Breast epithelium (tissue), 4 donors: ENCODE measurements around the gene TMC5. TPM values are rescaled to one million over a fixed set of nuclear protein-coding genes. Genes with fewer than 3 reads are reported as not detected.

ENCODE experiments used
- DNase-seq, 2 donors: peaks; one replicate each; pipeline ENCODE4 v3.0.0-alpha.2; 2019; ENCODE audit warnings: low spot score in 2 of 2
- H3K27ac ChIP-seq, 2 donors: fragments of 200-600 bp; sonication (generic) in 1 of 2; one replicate each; pipeline ENCODE4 v1.5.1; 2016 to 2019; ENCODE audit warnings: mild to moderate bottlenecking in 1 of 2
- H3K27me3 ChIP-seq, 2 donors: fragments of 200-600 bp; sonication (generic) in 1 of 2; one replicate each; pipeline versions ENCODE4 v1.5.1 to v1.6.0; 2017 to 2019; ENCODE audit warnings: control low read depth in 1 of 2, mild to moderate bottlenecking in 1 of 2
- H3K36me3 ChIP-seq: fragments of 200-600 bp; one replicate; pipeline ENCODE4 v1.5.1; 2019
- H3K4me1 ChIP-seq, 2 donors: fragments of 200-600 bp; sonication (generic); one replicate each; pipeline ENCODE4 v1.5.1; 2016 to 2019; ENCODE audit warnings: control low read depth in 1 of 2
- H3K4me3 ChIP-seq, 3 donors: fragments of 200-600 bp; sonication (generic); 1 replicate in 2 of 3; 2 replicates in 1 of 3; pipeline ENCODE4 v1.5.1; 2016 to 2019; ENCODE audit warnings: mild to moderate bottlenecking in 3 of 3, moderate library complexity in 2 of 3
- H3K9me3 ChIP-seq, 2 donors: fragments of 200-600 bp; sonication (generic) in 1 of 2; one replicate each; pipeline ENCODE4 v1.5.1; 2016 to 2019; ENCODE audit warnings: control low read depth in 1 of 2
- CTCF ChIP-seq, 3 donors: fragments of 450-650 bp; IDR thresholded peaks; one replicate each; pipeline ENCODE4 v1.5.1; 2016 to 2017; ENCODE audit warnings: antibody characterized with exemption in 3 of 3, mild to moderate bottlenecking in 3 of 3, moderate library complexity in 3 of 3
- POLR2A ChIP-seq: fragments of 450-650 bp; IDR thresholded peaks from one replicate; pipeline ENCODE4 v1.6.1; 2016; ENCODE audit warnings: antibody characterized with exemption, mild to moderate bottlenecking, moderate library complexity
- POLR2AphosphoS5 ChIP-seq, 3 donors: sonication (generic); formaldehyde crosslinking; IDR thresholded peaks; one replicate each; pipeline ENCODE4 v1.6.1; 2017; ENCODE audit warnings: antibody characterized with exemption in 3 of 3
- intact Hi-C: fragments of 100-400 bp; cut with DNase I; formaldehyde crosslinking; loops from one replicate; pipeline ENCODE4 v1.15.1; 2023; ENCODE audit warnings: low total_unique reads
- total RNA-seq, 3 donors: library from RNA; depleted of rRNA; stranded (reverse); fragments of >200 nt; gene quantifications; one replicate each; pipeline ENCODE4 v1.1.0, GENCODE V29; 2016

TMC5 gene
- total RNA-seq, 3 donors from 2014 or later = under 0.01 to 40.3 (median 28.8) TPM

- no peak for DNase-seq
- intact Hi-C loops = no loop called here
- no peak overlapping the region for H3K4me3 ChIP-seq
- H3K27me3 ChIP-seq = no peaks in the 10 kb centered on the region
- TF ChIP-seq POLR2AphosphoS5 (IDR thresholded peaks at IDR 0.05) (no peak), POLR2A (no peak), CTCF (IDR thresholded peaks at IDR 0.05) (no peak)
- no peaks in the 10 kb centered on the region for H3K9me3 ChIP-seq
- H3K27ac ChIP-seq = no peak overlapping the region
- no peaks in the 10 kb centered on the region for H3K36me3 ChIP-seq
- no peaks in the 10 kb centered on the region for H3K4me1 ChIP-seq
These were observed 66.4 kb downstream of the TMC5 start for GRCh38 chr16:19484096-19484495.

- no peaks in the 10 kb centered on the region for H3K4me1 ChIP-seq
- DNase-seq = no peak
- no peaks in the 10 kb centered on the region for H3K9me3 ChIP-seq
- intact Hi-C loops = no loop called here
- no peaks in the 10 kb centered on the region for H3K27me3 ChIP-seq
- no peak overlapping the region for H3K27ac ChIP-seq
- TF ChIP-seq CTCF (IDR thresholded peaks at IDR 0.05) (no peak), POLR2A (no peak), POLR2AphosphoS5 (IDR thresholded peaks at IDR 0.05) (no peak)
- H3K4me3 ChIP-seq = no peak overlapping the region
- H3K36me3 ChIP-seq = no peaks in the 10 kb centered on the region
These were observed 67.9 kb downstream of the TMC5 start for GRCh38 chr16:19485611-19486010.

GRCh38 chr16:19486051-19486450 lies 68.4 kb downstream of the TMC5 start:
- H3K4me3 ChIP-seq = no peak overlapping the region

GRCh38 chr16:19486750-19487325 lies 69.2 kb downstream of the TMC5 start:
- H3K4me1 ChIP-seq = no peaks in the 10 kb centered on the region
- TF ChIP-seq CTCF (IDR thresholded peaks at IDR 0.05) (no peak), POLR2A (no peak), POLR2AphosphoS5 (IDR thresholded peaks at IDR 0.05) (no peak)
- no peaks in the 10 kb centered on the region for H3K36me3 ChIP-seq
- no peaks in the 10 kb centered on the region for H3K9me3 ChIP-seq
- H3K27me3 ChIP-seq = no peaks in the 10 kb centered on the region
- no peak overlapping the region for H3K4me3 ChIP-seq
- intact Hi-C loops = no loop called here
- H3K27ac ChIP-seq = no peak overlapping the region
- no peak for DNase-seq

More at GRCh38 chr16:19486051-19486450, 68.4 kb downstream of the TMC5 start:
- DNase-seq = no peak
- H3K27ac ChIP-seq = no peak overlapping the region
- no peaks in the 10 kb centered on the region for H3K4me1 ChIP-seq
- H3K27me3 ChIP-seq = no peaks in the 10 kb centered on the region
- TF ChIP-seq POLR2A (no peak), POLR2AphosphoS5 (IDR thresholded peaks at IDR 0.05) (no peak), CTCF (IDR thresholded peaks at IDR 0.05) (no peak)
- intact Hi-C loops = no loop called here
- no peaks in the 10 kb centered on the region for H3K36me3 ChIP-seq
- no peaks in the 10 kb centered on the region for H3K9me3 ChIP-seq

- Histone ChIP-seq H3K27me3 (no peaks in the 10 kb centered on the region), H3K27ac (no peak overlapping the region), H3K4me3 (no peak overlapping the region), H3K36me3 (no peaks in the 10 kb centered on the region), H3K4me1 (no peaks in the 10 kb centered on the region), H3K9me3 (no peaks in the 10 kb centered on the region)
- TF ChIP-seq POLR2A (no peak), POLR2AphosphoS5 (IDR thresholded peaks at IDR 0.05) (no peak), CTCF (IDR thresholded peaks at IDR 0.05) (no peak)
- DNase-seq = no peak
- intact Hi-C loops = no loop called here
These were observed 70.5 kb downstream of the TMC5 start for GRCh38 chr16:19488213-19488640.
